ENCODE data around the gene TIMM23B. TPM values are rescaled to one million over a fixed set of nuclear protein-coding genes. Genes with fewer than 3 reads are reported as not detected.

Gene TIMM23B
- total RNA-seq, result 24.4 and 25.5 TPM in 2 replicates

GRCh38 chr10:49941447-49942338 lies at the start of gene TIMM23B, which contains the start of gene PARG:
Gene TIMM23B (plus strand): TSS chr10:49942053. CDS start chr10:49942195, 142 bp downstream.
Gene PARG (minus strand): TSS chr10:49942027. CDS start chr10:49941725, 302 bp downstream.

GRCh38 chr10:49988376-49988775 lies 46.5 kb downstream of the TIMM23B start, which contains the start of gene AGAP6:
Gene AGAP6 (plus strand): TSS chr10:49988406. CDS start chr10:49988716, 310 bp downstream.

Small RNA genes within 50 kb of the gene (small RNA-seq; reads per million reads assigned to genes)
- gene RNA5SP317 (not detected), gene SNORA74C-2 (0.44 reads per million)

Other genes starting within 250 kb of the TIMM23B start
- 0.16 and 1.5 TPM in 2 replicates for gene OGDHL, start 179.7 kb upstream of the TIMM23B start, total RNA-seq
- 26.7 and 34.2 TPM in 2 replicates for gene PARG, start within 50 bp of the TIMM23B start, total RNA-seq
- 3.8 and 5.0 TPM in 2 replicates for gene AGAP6, start 46.4 kb downstream of the TIMM23B start, total RNA-seq
- gene WASHC2A, start 125.9 kb downstream of the TIMM23B start, total RNA-seq, result 52.2 and 56.1 TPM in 2 replicates

Data from hair follicle dermal papilla cell (primary cell).